ENCODE data around the gene CRACR2B.

The CRACR2B gene

DNA sequence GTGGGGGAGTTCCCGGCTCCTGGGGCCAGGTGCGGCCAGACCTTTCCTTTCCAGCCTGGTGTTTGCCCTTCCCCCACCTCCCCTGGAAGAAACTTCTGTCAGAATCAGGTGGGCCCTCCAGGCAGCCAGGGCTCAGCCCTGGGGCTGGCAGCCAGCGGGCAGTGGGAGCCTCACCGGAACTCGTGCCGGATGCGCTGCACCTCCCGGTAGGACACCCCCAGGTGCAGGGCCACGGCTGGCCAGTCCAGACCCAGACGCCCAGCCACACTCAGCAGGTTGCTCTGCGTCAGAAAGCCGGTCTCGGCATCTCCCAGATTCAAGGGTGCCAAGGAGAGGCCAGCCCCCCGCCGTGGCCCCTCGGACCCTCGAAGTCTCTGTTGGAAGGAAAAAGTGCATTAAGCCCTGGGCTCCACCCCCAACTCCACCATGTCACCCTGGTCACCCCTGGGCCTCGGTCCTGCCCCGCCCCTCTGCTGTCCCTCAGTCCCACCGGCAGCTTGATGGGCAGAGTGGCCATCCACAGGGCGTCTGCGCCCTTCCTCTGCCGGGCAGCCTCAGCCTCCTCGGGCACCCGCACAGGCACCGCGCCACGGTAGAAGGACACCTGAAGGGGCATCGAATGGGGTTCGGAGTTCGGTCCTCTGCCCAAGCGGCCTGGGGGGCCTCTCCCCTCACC lies 27.9 kb upstream of the CRACR2B start:
- TF ChIP-seq GATA2 (IDR thresholded peaks at IDR 0.05; ENCODE audit: low read depth, low read length) (no peak), GATA3 (IDR thresholded peaks at IDR 0.05; ENCODE audit: low read depth, low read length) (no peak)

DNA sequence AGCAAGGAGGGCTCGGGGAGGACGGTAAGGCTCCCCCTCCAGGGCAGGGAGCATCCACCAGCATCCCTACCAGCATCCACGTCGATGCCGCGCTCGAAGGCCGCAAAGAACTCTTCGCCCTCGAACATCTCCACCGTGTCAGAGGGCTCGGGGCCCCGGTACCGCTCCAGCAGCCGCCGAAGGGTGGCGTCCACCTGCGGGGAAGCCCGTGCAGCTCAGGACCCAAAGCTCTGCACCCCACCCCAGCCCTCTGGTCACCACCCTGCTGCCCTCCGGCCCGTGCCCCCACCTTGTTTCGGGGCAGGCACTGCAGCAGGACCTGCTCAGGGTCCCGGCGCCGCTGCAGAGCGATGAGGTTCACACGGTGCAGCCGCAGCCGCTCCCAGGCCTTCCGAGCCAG lies 27.2 kb upstream of the CRACR2B start:
- TF ChIP-seq GATA3 (IDR thresholded peaks at IDR 0.05; ENCODE audit: low read depth, low read length) (no peak), GATA2 (IDR thresholded peaks at IDR 0.05; ENCODE audit: low read depth, low read length) (no peak)

DNA sequence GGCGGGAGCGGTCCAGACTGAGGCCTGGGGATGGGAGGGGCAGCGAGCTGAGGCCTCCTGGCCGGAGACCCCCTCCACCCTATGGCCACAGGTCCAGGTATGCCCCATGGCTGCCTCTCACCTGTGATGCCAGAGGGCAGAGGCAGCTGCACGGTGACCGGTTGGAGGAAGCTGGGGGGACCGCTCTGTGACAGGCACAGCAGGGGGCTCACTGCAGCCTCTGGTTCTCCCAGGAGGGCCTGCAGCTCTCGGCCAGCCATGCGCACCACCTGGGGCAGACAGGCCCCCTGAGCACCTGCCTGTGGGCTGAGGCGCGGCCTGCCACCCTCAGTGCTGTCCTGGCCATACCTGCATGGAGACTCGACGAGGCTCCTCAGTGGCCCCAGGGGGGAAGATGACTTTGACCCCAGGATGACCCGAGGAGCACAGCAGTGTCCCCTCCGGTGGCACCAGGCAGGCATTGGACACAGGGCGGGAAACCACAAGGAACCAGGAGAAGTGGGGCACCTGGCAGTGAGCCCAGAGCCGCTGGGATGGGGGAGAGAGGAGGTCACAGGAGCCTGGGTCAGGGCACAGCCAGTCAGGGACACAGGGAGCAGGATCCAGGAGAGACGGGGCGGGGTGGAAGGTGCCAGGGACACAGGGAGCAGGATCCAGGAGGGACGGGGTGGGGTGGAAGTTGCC lies 26.5 kb upstream of the CRACR2B start:
- no peak for TF ChIP-seq GATA2 (IDR thresholded peaks at IDR 0.05; ENCODE audit: low read depth, low read length)
- no peak for TF ChIP-seq GATA3 (IDR thresholded peaks at IDR 0.05; ENCODE audit: low read depth, low read length)

DNA sequence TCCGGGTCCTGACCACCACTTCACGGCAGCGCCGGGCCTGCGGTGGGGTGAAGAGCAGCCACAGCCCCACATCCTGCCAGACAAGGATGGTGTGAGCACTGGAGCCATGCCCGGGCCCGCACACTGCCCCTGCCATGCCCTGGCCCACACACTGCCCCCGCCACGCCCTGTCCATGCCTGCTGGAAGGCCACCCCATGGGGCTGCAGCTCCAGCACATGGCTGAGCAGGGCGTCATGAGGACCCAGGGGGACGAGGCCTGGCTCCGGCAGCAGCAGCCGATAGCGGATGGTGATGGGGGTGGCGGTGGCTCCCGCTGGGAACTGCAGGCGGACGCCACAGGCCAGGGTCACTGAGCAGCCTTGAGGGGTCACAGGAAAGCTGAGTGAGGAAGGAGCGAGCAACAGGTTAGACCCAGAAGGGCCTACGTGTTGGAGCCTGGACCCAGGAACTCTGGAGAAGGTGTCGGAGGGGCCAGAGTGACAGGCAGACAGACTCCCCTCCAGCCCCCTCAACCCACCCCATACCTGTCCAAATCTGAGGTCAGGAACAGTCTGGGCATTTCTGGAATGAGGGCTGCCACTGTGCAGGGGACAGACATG lies 25.6 kb upstream of the CRACR2B start:
- TF ChIP-seq GATA2 (IDR thresholded peaks at IDR 0.05; ENCODE audit: low read depth, low read length): no peak
- TF ChIP-seq GATA3 (IDR thresholded peaks at IDR 0.05; ENCODE audit: low read depth, low read length): no peak

DNA sequence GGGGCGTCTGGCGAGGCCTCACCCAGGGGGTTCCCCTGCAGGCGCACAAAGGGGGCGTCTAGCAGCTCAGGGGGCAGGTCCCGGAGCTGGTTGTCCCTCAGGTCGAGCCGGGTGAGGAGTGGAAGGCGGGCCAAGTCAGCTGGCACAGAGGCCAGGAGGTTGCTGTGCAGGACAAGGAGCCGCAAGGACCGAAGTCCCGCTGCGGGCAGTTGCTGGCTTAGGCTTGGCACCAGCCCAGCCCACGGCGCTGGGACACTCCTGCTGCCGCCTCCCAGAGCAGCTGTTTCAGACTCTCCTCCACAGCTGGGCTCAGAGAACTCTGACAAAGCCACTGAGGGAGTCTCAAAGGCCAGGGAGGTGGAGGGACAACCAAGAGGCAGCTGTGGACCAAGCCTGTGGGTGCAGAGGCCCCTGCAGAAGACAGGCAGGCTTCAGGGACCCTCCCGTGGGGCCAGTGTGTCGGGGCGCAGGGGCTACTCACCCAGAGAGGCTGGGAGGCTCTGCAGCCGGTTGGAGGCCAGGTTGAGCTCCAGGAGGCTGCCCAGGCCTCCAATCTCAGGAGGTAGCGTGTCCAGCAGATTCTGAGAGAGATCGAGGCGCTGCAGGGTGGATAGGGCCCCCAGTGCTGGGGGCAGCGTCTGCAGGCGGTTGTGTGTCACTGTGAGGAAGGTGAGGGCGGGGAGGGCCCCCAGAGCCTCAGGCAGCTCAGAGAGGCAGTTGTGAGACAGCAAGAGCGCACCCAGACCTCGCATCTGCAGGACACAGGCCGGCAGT lies 24.8 kb upstream of the CRACR2B start:
- TF ChIP-seq GATA3 (IDR thresholded peaks at IDR 0.05; ENCODE audit: low read depth, low read length) (no peak), GATA2 (IDR thresholded peaks at IDR 0.05; ENCODE audit: low read depth, low read length) (no peak)

DNA sequence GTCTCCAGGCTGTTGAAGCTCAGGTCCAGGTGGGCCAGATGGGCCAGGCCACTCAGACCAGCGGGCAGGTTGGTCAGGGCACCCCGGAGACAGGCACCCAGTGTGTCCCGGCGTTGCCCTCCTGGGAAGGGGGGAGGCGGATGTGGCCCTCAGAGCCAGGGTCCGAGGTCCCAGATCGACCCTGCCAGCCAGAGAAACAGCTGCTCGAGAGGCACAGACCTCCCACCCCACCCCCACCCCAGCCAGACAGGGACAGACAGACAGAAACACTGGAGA lies 24.3 kb upstream of the CRACR2B start:
- TF ChIP-seq GATA3 (IDR thresholded peaks at IDR 0.05; ENCODE audit: low read depth, low read length) (no peak), GATA2 (IDR thresholded peaks at IDR 0.05; ENCODE audit: low read depth, low read length) (no peak)

DNA sequence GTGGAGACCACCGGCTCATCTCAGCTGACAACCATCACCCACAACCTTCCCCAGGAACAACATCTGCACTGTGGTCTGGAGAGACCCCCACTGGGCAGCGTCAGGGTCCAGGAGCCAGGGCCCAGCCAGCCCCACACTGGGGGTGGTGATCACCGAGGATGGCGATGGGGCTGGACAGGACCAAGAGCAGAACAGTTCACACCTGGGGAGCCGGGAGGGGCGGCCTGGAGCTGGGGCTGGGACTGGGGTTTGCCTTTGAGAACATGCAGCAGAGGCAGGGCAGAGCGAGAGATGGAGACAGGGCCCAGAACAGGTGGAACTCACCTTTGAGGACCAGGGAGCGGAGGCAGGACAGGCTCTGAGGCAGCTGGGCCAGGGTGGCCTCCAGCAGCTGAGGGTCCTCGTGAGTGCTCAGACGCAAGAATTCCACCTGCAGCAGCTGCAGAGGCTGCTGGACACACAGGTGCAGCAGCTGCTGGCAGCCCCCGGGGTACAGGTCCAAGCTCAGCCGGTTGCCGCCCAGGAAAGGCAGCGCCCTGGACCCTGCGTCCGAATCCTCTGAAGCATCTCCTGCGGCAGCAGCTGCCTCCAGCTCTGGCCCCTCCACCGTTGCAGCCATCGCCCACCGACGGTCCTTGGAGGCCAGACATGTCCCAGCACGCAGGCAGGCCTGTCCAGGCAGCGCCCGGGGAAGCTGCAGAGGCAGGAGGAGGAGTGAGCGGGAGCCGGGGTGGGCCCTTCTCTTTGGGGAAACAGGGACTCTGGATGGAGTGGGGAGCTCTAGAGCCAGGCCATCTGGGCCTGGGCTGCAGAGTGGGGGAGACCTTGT lies 23.7 kb upstream of the CRACR2B start:
- TF ChIP-seq GATA2 (IDR thresholded peaks at IDR 0.05; ENCODE audit: low read depth, low read length) (no peak), GATA3 (IDR thresholded peaks at IDR 0.05; ENCODE audit: low read depth, low read length) (no peak)

DNA sequence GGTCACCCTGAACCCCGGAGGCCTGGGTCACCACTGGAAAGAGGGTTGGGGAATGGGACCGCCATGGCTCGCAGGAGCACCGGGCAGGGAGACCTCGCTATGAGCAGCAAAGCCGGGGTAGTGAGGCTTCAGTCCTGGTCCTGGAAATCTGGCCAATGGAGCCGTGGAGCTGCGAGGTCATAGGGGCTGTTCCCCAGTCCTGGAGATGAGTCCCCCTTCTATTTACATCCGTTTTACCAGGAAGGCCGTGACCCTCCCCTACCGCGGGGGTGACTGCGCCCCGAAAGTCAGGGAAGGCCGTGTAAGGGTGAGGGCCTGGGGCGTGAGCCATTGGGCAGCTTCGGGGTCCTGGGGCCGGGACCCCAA lies 23.1 kb upstream of the CRACR2B start:
- TF ChIP-seq GATA3 (IDR thresholded peaks at IDR 0.05; ENCODE audit: low read depth, low read length) (no peak), GATA2 (IDR thresholded peaks at IDR 0.05; ENCODE audit: low read depth, low read length) (no peak)

DNA sequence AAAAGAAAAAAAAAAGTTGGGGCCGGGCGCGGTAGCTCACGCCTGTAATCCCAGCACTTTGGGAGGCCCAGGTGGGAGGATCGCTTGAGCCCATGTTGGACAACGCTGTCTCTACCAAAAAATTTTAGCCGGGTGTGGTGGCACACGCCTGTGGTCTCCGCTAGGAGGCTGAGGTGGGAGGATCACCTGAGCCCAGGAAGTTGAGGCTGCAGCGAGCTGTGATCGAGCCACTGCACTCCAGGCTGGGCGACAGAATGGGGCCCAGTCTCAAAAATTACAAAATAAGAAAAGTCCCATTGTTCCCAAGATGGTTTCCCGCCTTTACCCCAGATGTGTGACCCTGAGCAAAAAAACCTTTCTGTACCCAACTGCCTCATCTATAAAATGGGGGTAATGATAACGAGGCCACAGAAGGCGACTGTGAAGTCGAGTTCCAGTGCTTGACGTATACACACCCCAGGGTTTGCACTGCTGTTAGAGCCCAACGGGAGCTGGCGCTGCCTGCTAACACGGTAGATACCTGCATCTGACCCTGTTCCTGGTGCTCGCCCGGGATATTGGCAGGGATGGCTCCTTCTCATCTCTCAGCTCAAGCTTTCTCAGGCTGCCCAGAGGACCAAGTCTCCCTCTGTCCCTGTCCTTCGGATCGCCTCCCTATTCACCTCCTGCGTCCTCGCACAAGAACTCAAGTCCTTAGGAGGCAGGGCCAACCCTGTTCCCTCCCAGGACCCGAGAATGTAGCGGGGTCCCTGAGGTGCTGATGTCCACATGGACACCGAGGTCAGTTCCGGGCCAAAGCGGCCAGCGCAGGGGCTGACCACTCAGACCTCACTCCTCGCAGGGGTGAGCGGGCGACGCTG lies 19.1 kb upstream of the CRACR2B start:
- TF ChIP-seq GATA3 (IDR thresholded peaks at IDR 0.05; ENCODE audit: low read depth, low read length) (no peak), GATA2 (IDR thresholded peaks at IDR 0.05; ENCODE audit: low read depth, low read length) (no peak)

DNA sequence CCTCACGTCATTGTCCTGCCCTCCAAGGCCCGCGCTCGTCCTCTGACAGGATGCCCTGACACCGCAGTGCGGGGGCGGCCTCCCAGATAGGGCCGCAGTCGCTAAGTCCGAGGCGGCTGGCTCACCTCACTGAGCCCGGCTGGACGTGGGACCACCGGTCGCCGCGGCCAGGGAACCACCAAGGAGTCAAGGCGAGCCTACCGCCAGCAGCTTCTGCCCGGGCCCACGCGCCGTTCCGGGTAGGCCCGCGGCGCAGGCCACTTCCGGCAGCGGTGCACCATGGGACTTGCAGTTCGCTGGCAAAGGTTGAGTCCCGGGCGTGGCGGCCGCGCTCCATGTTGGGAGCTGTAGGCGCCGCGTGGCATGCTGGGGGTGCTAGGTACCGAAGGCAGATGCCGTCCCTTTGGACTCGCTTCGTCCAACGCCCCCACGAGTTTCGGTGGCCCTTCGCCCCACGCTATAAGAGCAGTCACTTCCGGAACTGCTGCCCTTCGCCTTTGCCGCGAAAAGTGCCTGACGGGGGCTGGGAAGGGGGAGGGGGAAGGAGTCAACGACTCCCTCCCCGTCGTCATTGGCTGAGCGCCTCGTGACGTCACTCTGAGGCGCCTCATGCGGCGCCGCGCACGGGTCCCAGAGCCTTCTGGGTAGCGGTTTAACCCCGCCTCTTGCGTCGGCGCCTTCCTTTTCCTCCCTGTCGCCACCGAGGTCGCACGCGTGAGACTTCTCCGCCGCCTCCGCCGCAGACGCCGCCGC lies 18.3 kb upstream of the CRACR2B start, which contains the start of gene RPLP2:
RPLP2 (plus strand) TSS at position 681 of the 753 bp plus-strand sequence. CDS start 268 bp downstream, outside the sequence.
- no peak for TF ChIP-seq GATA2 (IDR thresholded peaks at IDR 0.05; ENCODE audit: low read depth, low read length)
- TF ChIP-seq GATA3 (IDR thresholded peaks at IDR 0.05; ENCODE audit: low read depth, low read length): no peak

DNA sequence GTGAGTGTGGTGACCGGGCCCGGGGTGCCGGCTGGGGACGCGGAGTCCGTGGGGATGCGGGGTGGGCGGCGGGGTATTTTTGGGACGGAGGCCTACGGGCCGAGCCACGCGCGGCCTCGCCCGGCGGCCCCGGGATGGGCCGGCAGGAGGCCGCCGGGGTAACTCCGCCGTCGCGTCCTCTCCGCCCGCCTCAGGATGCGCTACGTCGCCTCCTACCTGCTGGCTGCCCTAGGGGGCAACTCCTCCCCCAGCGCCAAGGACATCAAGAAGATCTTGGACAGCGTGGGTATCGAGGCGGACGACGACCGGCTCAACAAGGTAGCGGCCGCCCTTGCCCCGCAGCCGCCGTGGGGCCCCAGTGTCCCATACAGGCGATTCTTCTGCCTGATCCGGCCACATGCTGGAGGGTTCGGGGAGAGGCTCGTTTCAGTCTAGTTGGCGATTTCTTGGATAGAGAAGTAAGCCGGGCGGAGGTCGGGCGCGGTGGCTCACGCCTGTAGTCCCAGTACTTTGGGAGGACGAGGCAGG lies 17.6 kb upstream of the CRACR2B start:
- no peak for TF ChIP-seq GATA2 (IDR thresholded peaks at IDR 0.05; ENCODE audit: low read depth, low read length)
- TF ChIP-seq GATA3 (IDR thresholded peaks at IDR 0.05; ENCODE audit: low read depth, low read length): no peak
